Body of pancreas (tissue), 4 donors: ENCODE results near the gene SAP30L.

Experiments used
- POLR2A ChIP-seq, 3 donors: fragments of 450-650 bp; IDR thresholded peaks; one replicate each; pipeline ENCODE4 v1.6.1; 2016; ENCODE audit warnings: antibody characterized with exemption in 3 of 3, mild to moderate bottlenecking in 2 of 3
- TF ChIP-seq, protein P1 (sequence below), 7 experiments: fragments of 450-650 bp in 4 of 7; fragments of 200-600 bp in 3 of 7; sonication (generic) in 3 of 7; IDR thresholded peaks; one replicate each; pipeline ENCODE4 v1.5.1; 2016 to 2019; ENCODE audit warnings: antibody characterized with exemption in 7 of 7

DNA sequence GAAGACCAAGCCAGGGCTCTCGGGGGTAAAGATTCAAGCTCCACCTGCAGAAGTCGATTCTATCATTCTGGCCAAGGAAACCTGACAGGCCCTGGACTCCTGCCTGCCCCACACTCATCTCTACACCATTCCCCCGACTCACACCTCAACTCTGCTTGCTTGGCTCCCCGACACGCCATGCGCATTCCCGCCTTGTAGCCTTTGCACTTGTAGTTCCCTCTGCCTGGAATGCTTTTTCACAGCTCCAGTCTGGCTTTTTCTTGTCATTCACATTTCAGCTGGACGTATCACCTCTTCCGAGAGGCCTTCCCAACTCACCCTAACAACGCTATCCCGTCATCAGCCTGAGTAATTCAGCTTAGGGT, 60.9 kb downstream of the SAP30L start:
- TF ChIP-seq, protein P1, sequence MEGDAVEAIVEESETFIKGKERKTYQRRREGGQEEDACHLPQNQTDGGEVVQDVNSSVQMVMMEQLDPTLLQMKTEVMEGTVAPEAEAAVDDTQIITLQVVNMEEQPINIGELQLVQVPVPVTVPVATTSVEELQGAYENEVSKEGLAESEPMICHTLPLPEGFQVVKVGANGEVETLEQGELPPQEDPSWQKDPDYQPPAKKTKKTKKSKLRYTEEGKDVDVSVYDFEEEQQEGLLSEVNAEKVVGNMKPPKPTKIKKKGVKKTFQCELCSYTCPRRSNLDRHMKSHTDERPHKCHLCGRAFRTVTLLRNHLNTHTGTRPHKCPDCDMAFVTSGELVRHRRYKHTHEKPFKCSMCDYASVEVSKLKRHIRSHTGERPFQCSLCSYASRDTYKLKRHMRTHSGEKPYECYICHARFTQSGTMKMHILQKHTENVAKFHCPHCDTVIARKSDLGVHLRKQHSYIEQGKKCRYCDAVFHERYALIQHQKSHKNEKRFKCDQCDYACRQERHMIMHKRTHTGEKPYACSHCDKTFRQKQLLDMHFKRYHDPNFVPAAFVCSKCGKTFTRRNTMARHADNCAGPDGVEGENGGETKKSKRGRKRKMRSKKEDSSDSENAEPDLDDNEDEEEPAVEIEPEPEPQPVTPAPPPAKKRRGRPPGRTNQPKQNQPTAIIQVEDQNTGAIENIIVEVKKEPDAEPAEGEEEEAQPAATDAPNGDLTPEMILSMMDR (IDR thresholded peaks at IDR 0.05): no peak
- TF ChIP-seq POLR2A (IDR thresholded peaks at IDR 0.05): no peak
